NCI-H2196 treated with DMSO at 0.1 percent for 48 hours (cell line): ENCODE data around the gene SPHK2.
"Not testable (repeated sequence)": the region's sequence is repeated elsewhere in the genome, so short reads cannot be mapped to it uniquely, and the experiment has no call there.

Experiments used
- DNase-seq: peaks from one replicate; lab custom pipeline; 2025; ENCODE audit not compliant: unreplicated experiment; lab: John Stamatoyannopoulos, UW

Gene SPHK2, protein sequence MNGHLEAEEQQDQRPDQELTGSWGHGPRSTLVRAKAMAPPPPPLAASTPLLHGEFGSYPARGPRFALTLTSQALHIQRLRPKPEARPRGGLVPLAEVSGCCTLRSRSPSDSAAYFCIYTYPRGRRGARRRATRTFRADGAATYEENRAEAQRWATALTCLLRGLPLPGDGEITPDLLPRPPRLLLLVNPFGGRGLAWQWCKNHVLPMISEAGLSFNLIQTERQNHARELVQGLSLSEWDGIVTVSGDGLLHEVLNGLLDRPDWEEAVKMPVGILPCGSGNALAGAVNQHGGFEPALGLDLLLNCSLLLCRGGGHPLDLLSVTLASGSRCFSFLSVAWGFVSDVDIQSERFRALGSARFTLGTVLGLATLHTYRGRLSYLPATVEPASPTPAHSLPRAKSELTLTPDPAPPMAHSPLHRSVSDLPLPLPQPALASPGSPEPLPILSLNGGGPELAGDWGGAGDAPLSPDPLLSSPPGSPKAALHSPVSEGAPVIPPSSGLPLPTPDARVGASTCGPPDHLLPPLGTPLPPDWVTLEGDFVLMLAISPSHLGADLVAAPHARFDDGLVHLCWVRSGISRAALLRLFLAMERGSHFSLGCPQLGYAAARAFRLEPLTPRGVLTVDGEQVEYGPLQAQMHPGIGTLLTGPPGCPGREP

DNA sequence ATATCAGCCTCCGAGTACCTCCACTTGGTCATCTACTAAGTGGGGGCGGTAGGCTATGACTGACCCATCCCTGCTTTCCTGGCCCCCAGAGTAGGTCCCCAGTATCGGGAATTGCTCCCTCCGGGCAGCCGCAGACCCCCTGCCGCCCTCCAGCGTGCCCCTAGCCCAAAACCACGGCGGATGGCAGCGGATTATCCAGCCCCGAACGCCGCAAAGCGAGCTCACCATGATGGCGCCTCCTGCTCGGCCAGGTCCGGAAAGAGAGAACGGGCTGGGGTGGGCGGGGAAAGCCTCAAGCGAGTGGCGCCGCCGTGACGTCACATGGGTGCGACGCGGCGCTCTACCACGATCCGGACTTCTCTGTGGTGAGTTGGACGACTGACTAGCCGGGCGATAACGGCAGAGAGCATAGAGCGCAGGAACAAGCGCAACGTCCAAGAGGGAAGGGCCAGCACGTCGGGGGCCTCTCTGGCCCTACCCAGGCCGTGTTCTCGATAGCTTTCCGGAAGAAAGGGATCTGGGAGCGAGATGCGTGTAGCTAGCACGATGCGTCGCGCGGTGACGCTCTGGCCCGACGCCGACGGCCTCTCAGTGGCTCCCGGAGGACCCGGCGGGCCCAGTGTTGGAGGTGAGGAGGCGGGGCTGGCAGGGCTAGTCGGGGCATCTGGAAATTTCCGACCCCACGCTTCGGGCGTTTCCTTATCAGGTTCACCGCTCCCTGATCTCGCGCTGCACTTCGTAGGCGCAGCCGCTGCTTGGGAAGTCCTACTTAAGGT is at the start of gene SPHK2, which contains the start of gene RPL18:
Gene SPHK2 (plus strand): TSS at position 591 of the 776 bp plus-strand sequence. CDS start 1,009 bp downstream, outside the sequence.
Gene RPL18 (minus strand): TSS at position 263 of the 776 bp plus-strand sequence. CDS start 35 bp downstream, at position 228.
- peak; percentile 98 for DNase-seq

DNA sequence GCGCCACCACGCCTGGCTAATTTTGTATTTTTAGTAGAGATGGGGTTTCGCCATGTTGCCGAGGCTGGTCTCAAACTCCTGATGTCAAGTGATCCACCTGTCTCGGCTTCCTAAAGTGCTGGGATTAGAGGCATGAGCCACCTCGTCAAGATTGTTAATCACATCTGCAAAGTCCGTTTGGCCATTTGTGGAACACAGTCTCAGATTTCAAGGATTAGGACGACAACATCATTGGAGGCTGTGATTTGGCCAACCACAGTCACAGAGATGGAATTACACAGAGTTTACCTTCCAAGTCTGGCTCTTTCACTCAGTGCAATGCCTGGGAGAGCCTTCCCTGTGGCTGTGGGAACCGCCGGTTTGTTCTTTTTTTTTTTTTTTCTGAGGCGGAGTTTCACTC is 49.5 kb upstream of the SPHK2 start:
- DNase-seq: peak; percentile 46

DNA sequence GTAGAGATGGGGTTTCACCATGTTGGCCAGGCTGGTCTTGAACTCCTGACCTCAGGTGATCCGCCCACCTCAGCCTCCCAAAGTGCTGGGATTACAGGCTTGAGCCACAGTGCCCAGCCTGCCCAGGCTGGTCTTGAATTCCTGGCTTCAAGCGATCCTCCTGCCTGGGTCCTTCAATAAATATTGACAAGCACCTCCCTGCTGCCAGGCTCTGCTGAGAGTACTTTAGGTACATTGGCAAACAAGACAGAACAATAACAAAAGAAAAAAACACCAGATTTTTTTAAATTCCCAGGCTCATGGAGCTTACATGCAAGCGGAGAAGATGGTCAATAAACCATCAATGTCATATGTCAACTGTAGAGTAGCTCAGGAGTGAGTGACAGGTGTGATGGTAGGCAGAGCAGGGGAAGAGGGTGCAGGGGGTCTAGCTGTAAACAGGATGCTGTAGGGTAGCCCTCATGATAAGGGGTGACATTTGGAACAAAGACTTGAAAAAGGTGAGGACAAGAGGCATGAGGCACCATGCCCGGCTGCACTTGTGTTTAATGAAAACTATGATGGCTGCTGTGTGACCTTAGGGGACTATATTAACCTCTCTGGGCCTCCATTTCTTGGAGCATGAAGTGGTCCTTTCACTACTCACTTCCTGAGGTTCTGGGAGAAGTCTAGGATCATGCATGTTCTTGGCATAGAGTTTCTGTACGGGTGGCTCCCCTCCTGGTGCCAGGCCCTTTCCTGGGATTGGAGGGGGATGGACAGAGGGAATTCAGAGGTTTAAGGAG is 47.7 kb upstream of the SPHK2 start:
- DNase-seq: peak; percentile 53

DNA sequence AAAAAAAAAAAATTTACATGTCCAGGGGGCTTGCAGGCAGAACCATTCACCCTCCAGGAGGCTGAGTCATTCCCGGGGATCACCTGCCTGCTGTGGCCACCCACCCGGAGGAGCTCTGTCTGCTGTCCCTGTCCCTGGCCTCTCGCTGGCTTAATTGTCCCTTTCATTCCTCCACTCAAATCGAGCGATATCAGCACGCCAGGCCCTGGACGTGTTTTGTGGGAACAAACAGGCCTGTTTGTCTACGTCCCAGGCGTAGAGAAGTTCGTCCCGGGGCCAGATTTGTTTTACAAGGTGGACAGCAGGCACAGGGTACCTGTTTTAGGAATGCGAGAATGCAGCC is 46.2 kb upstream of the SPHK2 start:
- DNase-seq: no peak

DNA sequence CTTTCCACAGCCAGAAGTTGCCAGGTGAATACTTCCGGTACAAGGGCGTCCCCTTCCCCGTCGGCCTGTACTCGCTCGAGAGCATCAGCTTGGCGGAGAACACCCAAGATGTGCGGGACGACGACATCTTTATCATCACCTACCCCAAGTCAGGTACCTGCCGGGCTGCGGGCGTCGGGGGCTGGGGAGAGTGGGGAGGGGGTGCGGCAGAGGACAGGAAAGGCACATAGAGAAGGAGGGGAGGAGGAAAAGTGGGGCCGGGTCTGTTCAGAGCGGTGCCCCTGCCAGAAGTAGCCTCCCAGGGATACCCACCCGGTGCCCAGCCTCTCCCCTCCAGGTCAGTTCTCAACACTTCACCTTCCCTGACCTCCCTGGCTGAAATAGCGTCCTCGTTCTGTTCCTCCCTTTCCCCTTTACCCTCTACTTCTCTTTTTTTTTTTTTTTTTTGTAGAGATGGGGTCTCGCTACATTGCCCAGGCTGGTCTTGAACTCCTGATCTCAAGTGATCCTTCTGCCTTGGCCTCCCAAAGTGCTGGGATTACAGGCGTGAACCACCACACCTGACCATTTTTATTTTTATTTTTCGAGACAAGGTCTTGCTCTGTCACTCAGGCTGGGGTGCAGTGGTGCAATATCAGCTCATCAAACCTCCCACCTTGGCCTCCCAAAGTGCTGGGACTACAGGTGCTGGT is 43.2 kb upstream of the SPHK2 start:
- no peak for DNase-seq

DNA sequence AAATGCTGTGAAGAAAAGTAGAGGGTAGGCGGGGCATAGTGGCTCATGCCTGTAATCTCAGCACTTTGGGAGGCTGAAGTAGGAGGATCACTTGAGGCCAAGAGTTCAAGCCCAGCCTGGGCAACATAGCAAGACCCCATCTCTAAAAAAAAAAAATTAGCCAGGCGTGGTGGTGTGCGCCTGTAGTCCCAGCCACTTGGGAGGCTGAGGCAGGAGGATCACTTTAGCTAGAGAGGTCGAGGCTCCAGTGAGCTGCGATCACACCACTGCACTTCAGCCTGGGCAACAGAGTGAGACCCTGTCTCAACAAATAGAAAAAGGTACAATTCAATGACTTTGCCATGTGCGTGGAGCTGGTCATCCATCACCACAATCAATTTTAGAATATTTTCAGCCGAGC is 41.4 kb upstream of the SPHK2 start:
- DNase-seq: not testable (repeated sequence)

DNA sequence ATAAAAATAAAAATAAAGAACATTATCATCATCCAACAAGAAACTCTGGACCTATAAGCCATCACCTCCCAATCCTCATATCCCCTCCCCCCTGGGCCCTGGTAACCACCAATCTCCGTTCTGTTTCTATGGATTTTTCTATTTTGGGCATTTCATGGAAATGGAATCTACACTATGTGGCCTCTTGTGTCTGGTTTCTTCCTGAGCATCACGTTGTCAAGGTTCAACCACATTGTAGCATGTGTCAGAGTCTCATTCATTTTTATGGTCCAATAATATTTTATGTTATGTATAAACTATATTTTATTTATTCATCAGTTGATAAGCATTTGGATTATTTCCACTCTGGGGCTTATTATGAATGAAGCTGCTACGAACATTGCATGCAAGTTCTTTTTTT is 40.4 kb upstream of the SPHK2 start:
- DNase-seq: no peak

DNA sequence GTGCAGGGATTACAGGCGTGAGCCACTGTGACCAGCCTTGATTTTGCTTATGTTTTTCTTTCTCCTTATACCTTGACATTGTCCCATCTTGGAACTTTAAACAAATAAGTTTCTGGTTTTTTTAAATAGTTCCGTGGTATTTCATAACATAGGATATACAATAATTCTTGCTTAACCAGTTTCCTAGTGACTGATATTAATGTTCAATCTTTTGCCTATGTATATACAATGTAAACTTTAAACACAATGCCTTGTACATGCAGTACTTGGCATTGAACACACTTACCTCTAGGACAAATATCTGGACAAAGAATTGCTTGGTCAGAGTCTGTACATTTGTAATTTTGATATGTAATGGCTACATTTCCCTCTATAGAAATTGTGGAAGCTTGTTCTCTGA is 37.1 kb upstream of the SPHK2 start:
- DNase-seq: no peak

DNA sequence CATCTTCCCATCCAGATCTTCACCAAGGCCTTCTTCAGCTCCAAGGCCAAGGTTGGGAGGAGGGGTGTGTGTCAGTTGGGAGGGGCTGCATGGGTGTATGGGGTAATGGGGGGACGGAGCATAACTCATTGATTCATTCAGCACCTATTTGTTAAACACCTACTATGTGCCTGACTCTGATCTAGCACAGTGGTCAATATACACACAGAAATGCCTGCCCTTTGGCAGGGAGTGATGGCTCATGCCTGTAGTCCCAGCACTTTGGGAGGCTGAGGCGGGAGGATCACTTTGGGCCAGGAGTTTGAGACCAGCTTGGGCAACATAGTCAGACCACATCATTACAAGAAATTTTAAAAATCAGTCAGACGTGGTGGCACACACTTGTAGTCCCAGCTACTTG is 31.9 kb upstream of the SPHK2 start:
- DNase-seq: no peak

DNA sequence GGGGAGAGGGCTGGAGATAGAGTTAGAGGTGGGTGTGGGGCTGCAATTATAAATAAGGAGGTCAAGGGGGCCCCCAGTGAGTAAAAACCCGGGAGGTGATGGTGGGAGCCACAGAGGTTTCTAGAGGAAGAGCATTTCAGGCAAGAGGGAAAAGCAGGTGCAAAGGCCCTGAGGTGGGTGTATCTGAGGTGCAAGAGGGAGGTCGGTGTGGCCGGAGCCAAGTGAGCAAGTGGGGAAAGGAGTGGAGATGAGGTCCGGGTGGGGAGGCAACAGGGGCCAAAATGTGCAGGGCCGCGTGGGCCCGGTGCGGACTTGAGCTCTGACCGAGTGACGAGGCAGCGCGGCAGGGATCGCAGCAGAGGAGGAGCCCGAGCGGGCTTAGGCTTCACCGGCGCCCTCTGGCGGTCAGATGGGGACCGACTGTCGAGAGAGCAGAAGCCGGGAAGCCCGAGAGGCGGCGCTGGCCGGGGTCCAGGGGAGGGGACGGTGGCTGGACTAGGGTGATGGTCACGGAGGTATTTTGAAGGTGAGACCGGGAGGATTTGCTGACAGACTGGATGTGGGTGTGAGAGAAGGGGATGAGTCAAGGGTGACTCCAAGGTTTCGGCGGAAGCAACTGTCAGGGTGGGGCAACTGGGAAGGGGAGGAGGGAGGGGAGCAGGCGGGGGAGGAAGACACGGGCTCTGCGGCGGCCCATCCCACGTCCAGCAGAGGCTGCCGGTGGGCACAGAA is 30.5 kb upstream of the SPHK2 start:
- peak; percentile 70 for DNase-seq

DNA sequence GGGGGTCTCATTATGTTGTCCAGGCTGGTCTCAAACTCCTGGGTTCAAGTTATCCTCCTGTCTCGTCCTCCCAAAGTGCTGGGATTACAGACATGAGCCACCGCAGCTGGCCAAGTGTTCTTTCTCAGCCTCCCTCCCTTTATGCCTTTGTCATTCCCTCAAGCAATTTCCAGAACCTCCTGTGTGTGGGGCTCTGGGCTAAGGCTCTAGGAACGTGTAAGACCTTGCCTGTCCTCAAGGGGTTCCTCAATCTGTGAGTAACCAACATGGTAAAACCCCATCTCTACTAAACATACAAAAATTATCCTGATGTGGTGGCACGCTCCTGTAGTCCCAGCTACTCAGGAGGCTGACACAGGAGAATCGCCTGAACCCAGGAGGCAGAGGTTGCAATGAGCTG is 28.3 kb upstream of the SPHK2 start:
- no peak for DNase-seq

DNA sequence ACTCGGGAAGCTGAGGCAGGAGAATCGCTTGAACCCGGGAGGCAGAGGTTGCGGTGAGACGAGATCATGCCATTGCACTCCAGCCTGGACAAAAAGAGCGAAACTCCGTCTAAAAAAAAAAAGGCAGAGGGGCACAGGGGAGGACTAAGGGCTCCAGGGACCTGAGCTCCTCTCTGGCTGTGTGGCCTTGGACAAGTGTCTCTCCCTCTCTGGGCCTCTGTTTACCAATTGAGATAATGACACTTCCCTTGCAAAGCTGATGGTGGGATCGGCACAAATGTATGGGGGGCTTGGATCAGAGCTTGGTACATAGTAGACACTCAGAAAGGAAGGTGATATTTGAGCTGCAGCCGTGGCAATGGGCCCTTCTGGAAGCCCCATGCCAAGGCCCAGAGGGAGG is 24.1 kb upstream of the SPHK2 start:
- no peak for DNase-seq

DNA sequence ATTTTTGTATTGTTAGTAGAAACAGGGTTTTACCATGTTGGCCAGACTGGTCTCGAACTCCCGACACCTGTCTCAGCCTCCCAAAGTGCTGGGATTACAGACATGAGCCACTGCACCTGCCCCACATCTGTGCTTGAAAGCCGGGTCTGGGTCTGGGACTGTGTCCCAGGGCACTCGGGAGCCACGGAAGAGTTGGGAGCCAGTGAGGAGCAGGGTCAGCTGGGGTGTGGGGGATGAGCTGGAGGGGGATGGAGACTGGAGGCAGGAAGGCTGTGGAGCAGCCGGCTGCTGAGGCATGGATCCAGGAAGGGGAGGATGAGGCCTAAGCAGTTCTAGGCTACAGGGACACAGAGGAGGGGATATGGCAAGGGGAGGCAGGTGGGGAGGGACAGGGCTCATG is 23.5 kb upstream of the SPHK2 start:
- no peak for DNase-seq

DNA sequence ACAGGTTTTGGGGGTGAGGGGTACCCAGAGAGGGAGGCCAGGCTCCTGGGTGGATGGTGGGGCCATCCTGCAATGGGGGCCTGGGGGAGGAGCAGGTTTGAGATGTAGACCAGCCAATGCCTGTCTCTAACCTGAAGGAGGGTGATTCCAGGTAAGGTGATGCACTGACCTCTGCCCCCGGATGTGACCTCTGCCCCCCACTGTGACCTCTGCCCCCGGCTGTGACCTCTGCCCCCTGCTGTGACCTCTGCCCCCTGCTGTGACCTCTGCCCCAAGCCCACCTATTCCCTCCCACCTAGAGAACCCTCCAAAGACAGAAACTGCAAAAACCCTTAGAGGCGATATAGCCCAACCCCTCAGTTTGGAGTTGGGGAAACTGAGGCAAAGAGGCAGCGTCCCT is 23.1 kb upstream of the SPHK2 start:
- no peak for DNase-seq

DNA sequence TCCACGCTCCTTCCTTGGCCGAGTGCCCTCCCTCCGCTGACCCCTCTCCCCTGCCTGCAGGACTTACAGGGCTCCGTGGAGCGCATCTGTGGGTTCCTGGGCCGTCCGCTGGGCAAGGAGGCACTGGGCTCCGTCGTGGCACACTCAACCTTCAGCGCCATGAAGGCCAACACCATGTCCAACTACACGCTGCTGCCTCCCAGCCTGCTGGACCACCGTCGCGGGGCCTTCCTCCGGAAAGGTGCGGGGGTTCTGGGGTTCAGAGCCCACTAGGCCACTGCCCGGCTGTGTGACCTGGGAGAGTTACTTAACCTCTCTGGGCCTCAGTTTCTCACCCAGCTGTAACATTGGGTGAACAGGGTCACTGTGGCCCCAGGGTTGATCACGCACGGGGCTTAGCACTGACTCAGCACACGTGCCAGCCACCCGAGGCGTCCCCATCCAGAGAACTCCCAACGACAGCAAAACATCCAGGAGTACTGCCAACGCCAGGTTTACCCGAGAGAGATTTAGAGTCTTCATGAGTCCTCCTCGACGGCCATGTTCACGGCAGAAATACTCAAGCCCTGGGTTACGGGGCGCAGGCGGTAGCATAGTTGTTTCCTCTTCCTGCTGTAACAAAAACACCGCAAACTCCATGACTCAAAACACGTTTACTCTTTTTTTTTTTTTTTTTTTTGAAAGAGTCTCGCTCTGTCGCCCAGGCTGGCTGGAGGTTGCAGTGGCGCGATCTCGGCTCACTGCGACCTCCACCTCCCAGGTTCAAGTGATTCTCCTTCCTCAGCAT is 22.4 kb upstream of the SPHK2 start:
- no peak for DNase-seq

DNA sequence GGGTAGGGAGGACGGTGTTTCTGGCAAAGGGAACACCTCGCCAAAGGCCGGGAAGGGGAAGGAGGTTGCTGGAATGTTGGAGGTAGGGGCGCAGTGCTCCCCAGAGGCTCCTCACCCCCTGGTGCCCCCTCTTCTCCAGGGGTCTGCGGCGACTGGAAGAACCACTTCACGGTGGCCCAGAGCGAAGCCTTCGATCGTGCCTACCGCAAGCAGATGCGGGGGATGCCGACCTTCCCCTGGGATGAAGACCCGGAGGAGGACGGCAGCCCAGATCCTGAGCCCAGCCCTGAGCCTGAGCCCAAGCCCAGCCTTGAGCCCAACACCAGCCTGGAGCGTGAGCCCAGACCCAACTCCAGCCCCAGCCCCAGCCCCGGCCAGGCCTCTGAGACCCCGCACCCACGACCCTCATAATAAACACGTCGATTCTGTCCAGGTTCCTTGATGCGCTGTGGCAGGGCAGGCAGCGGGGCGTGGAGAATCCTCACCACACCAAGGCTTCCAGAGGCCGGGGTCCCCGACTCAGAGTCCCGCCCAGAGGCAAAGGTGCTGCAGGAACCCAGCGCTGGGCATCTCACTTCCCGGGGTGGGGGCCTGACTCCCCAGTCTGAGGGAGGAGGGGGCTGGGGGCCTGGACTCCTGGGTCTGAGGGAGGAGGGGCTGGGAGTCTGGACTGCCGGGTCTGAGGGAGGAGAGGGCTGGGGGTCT is 20.2 kb upstream of the SPHK2 start:
- no peak for DNase-seq

DNA sequence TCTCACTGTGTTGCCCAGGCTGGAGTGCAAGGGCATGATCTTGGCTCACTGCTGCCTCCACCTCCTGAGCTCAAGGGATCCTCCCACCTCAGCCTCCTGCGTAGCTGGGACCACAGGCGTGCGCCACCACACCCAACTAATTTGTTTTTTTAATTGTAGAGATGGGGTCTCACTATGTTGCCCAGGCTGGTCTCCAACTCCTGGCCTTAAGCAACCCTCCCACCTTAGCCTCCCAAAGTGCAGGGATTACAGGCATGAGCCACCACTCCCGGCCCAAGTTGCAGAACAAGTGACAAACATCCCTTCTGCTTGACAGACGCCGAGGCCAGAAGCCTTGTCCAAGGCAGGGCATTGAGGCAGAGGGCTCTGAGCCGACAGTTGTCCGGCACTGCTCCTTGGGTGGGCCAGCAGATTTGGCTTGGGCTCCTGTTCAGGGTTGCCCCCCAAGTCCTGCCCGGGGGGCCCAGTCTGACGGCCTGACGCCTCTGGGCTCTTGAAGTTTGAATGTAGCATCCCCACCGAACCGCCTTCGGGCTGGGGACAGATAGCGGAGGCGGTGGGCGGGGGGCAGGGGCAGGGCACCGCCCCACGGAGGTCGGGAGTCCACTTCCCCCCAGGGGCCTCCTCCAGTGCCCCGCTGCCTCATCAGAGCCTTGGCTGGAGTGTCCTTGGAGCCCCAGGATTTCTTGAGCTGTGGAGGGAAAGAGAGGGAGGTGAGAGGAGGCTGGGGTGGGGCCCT is 18.5 kb upstream of the SPHK2 start:
- no peak for DNase-seq

DNA sequence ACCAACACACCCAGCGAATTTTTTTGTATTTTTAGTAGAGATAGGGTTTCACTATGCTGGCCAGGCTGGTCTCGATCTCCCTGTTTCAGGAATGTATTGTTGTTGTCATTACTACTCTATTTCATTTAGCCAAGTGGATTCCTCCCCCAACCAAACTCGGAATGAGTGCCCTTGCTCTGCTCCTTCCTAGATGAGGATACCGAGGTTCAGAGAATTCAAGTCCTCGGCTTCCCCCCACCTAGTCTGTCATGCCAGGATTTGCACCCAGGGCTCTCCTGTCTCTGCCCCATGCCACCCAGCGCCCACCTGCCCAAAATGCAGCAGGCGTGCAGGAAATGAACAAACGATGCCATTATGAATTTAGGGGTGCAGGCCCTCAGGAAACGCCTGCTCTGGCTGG is 16.3 kb upstream of the SPHK2 start:
- no peak for DNase-seq
